ENCODE measurements around the gene CEND1. TPM values are rescaled to one million over a fixed set of nuclear protein-coding genes. Genes with fewer than 3 reads are reported as not detected.

Gene CEND1
- total and polyA plus RNA-seq, 2 of the 13 experiments (the other 11 are each of a cell fraction or from before 2014, with no cell fraction given): not detected

DNA sequence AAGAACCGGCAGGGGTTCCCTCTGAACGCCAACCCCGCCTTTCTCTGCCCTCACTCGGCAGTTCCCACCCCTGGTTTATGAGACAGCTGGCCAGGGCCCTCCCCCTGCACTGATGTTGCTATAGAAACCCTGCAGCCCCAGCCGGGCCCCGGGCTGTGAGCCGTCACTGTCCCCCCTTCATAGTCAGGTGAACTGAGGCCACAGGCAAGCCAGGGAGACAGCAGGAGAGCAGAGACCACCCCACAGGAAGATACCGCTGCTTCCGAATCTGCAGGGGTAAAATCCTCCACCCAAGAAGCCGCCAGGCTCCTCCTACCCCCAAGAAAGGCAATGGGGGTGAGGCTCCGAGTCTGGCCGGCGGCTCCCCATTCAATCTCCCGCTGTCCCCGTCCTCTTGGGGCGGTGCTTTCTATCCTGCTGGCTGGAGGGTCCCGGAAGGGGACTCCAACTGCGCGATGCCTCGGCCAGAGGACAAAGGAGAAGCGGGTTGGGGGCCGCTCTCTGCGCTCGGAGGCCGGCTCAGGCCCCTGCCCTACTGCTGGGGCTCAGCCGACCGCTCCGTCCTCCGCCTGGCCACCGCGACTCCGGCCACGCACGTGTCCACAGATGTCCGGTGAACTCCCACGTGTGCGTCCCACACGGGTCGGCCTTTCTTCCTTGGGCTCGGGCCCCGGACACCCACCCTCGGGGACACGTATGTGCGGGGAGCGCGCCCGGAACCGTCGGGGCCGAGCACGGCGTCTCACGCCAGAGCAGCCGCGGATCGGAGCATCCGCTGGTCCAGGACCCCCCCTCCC lies 7.6 kb upstream of the CEND1 start (continued):
- TF ChIP-seq, protein P1, sequence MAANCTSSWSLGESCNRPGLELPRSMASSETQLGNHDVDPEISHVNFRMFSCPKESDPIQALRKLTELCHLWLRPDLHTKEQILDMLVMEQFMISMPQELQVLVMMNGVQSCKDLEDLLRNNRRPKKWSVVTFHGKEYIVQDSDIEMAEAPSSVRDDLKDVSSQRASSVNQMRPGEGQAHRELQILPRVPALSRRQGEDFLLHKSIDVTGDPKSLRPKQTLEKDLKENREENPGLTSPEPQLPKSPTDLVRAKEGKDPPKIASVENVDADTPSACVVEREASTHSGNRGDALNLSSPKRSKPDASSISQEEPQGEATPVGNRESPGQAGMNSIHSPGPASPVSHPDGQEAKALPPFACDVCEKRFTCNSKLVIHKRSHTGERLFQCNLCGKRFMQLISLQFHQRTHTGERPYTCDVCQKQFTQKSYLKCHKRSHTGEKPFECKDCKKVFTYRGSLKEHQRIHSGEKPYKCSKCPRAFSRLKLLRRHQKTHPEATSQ (CRISPR knock-in tag; IDR thresholded peaks at IDR 0.05; ENCODE audit: borderline replicate concordance): 0 out of 2 replicates have a peak, but pooled peaks have one; percentile 33
- TF ChIP-seq ARHGAP35 (CRISPR knock-in tag; IDR thresholded peaks at IDR 0.05; ENCODE audit: borderline replicate concordance) (0 out of 2 replicates have a peak, but pooled peaks have one; percentile 69), ZSCAN22 (CRISPR knock-in tag; IDR thresholded peaks at IDR 0.05) (no peak), GLMP (CRISPR knock-in tag; IDR thresholded peaks at IDR 0.05; ENCODE audit: borderline replicate concordance) (no peak), ZNF331 (CRISPR knock-in tag; IDR thresholded peaks at IDR 0.05) (no peak), NFYC (CRISPR knock-in tag; IDR thresholded peaks at IDR 0.05) (no peak), ZKSCAN5 (CRISPR knock-in tag; IDR thresholded peaks at IDR 0.05) (no peak), MNT (IDR thresholded peaks at IDR 0.05) (peak; percentile 74), ZNF629 (CRISPR knock-in tag; conservative IDR thresholded peaks at IDR 0.05) (no peak), POLR2A (IDR thresholded peaks at IDR 0.05; ENCODE audit: insufficient read depth in 1 of 2, low read depth in 2 of 2, low read length in 2 of 2) (peak in 1 of 2 experiments; percentile 36; a peak in 1 of 4 replicates), ZEB1 (IDR thresholded peaks at IDR 0.05; ENCODE audit: insufficient replicate concordance, low read depth) (no peak), U2AF2 (IDR thresholded peaks at IDR 0.05; ENCODE audit: low read depth, low read length) (no peak), CREB1 (IDR thresholded peaks at IDR 0.05) (no peak), CREB1 (CRISPR knock-in tag; IDR thresholded peaks at IDR 0.05) (no peak), MYC (CRISPR knock-in tag; IDR thresholded peaks at IDR 0.05; ENCODE audit: borderline replicate concordance) (peak; percentile 76), E2F2 (CRISPR knock-in tag; IDR thresholded peaks at IDR 0.05; ENCODE audit: borderline replicate concordance) (0 out of 2 replicates have a peak, but pooled peaks have one; percentile 27), ATF7-NPFF (CRISPR knock-in tag; IDR thresholded peaks at IDR 0.05; ENCODE audit: low read depth) (peak; percentile 58; the same call in 1 of the 2 replicates), SMAD9 (CRISPR knock-in tag; IDR thresholded peaks at IDR 0.05) (0 out of 2 replicates have a peak, but pooled peaks have one; percentile 63)
- TF ChIP-seq, protein P2, sequence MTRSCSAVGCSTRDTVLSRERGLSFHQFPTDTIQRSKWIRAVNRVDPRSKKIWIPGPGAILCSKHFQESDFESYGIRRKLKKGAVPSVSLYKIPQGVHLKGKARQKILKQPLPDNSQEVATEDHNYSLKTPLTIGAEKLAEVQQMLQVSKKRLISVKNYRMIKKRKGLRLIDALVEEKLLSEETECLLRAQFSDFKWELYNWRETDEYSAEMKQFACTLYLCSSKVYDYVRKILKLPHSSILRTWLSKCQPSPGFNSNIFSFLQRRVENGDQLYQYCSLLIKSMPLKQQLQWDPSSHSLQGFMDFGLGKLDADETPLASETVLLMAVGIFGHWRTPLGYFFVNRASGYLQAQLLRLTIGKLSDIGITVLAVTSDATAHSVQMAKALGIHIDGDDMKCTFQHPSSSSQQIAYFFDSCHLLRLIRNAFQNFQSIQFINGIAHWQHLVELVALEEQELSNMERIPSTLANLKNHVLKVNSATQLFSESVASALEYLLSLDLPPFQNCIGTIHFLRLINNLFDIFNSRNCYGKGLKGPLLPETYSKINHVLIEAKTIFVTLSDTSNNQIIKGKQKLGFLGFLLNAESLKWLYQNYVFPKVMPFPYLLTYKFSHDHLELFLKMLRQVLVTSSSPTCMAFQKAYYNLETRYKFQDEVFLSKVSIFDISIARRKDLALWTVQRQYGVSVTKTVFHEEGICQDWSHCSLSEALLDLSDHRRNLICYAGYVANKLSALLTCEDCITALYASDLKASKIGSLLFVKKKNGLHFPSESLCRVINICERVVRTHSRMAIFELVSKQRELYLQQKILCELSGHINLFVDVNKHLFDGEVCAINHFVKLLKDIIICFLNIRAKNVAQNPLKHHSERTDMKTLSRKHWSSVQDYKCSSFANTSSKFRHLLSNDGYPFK (CRISPR knock-in tag; IDR thresholded peaks at IDR 0.05; ENCODE audit: borderline replicate concordance): peak; percentile 10; the same call in 1 of the 2 replicates

Measured in HepG2 (cell line).